Gastroesophageal sphincter (tissue), 4 donors: ENCODE results near the gene BCO2. TPM values are rescaled to one million over a fixed set of nuclear protein-coding genes. Genes with fewer than 3 reads are reported as not detected.
"Not testable (repeated sequence)": the region's sequence is repeated elsewhere in the genome, so short reads cannot be mapped to it uniquely, and the experiment has no call there.

ENCODE experiments used
- ATAC-seq: fragments of 150-250 bp; one replicate; pipeline ENCODE4 v1.9.1; 2016; ENCODE audit warnings: mild to moderate bottlenecking, moderate library complexity
- H3K27ac ChIP-seq, 4 donors: fragments of 200-600 bp; sonication (generic) in 3 of 4; 1 replicate in 3 of 4; 2 replicates in 1 of 4; pipeline ENCODE4 v1.5.1; 2016 to 2019
- H3K27me3 ChIP-seq: fragments of 200-600 bp; sonication (generic); one replicate; pipeline ENCODE4 v1.5.1; 2019
- H3K36me3 ChIP-seq, 2 donors: fragments of 200-600 bp; sonication (generic); one replicate each; pipeline ENCODE4 v1.5.1; 2019; ENCODE audit warnings: control low read depth in 1 of 2
- H3K4me1 ChIP-seq, 3 donors: fragments of 200-600 bp; sonication (generic); 1 replicate in 2 of 3; 2 replicates in 1 of 3; pipeline ENCODE4 v1.5.1; 2016 to 2019; ENCODE audit warnings: control low read depth in 2 of 3
- H3K4me3 ChIP-seq, 2 donors: fragments of 200-600 bp; sonication (generic); one replicate each; pipeline ENCODE4 v1.5.1; 2019; ENCODE audit warnings: mild to moderate bottlenecking in 1 of 2, moderate library complexity in 1 of 2
- H3K9me3 ChIP-seq, 3 donors: fragments of 200-600 bp; sonication (generic); one replicate each; pipeline ENCODE4 v1.5.1; 2017 to 2019; ENCODE audit warnings: control low read depth in 2 of 3
- CTCF ChIP-seq, 4 experiments: fragments of 200-600 bp in 2 of 4; fragments of 450-650 bp in 2 of 4; sonication (generic) in 1 of 4; IDR thresholded peaks; one replicate each; pipeline ENCODE4 v1.5.1; 2017 to 2019; ENCODE audit warnings: antibody characterized with exemption in 4 of 4, mild to moderate bottlenecking in 2 of 4, moderate library complexity in 2 of 4
- EP300 ChIP-seq: sonication (generic); formaldehyde crosslinking; IDR thresholded peaks from one replicate; pipeline ENCODE4 v1.6.1; 2017; ENCODE audit warnings: antibody characterized with exemption, mild to moderate bottlenecking
- POLR2A ChIP-seq, 2 donors: fragments of 450-650 bp; IDR thresholded peaks; one replicate each; pipeline ENCODE4 v1.6.1; 2017; ENCODE audit warnings: antibody characterized with exemption in 2 of 2, mild to moderate bottlenecking in 2 of 2, moderate library complexity in 1 of 2
- POLR2AphosphoS5 ChIP-seq: sonication (generic); formaldehyde crosslinking; IDR thresholded peaks from one replicate; pipeline ENCODE4 v1.6.1; 2017; ENCODE audit warnings: antibody characterized with exemption
- WGBS, 2 donors: methylation state at CpG; one replicate each; pipeline ENCODE4 v1.1.5; 2018; ENCODE audit warnings: low coverage in 1 of 2; 5-methylcytosine and 5-hydroxymethylcytosine counted together
- total RNA-seq, 4 donors: library from RNA; depleted of rRNA; stranded (reverse); fragments of >200 nt; gene quantifications; one replicate each; pipeline ENCODE4 v1.1.0, GENCODE V29; 2016

The BCO2 gene
- total RNA-seq, 4 donors from 2014 or later, result 0.96 to 7.5 (median 6.6) TPM

GRCh38 chr11:112156956-112157766 is 18.2 kb upstream of the BCO2 start:
- peak; percentile 88 for ATAC-seq
- WGBS, 2 donors, result 66 to 71% methylated on average over 4 of the region's 4 CpGs
- Histone ChIP-seq H3K36me3 (no peaks in the 10 kb centered on the region), H3K27ac (peak overlapping the region in 1 of 4 donors; percentile 33), H3K27me3 (no peaks in the 10 kb centered on the region), H3K4me1 (no peaks in the 10 kb centered on the region), H3K4me3 (no peak overlapping the region), H3K9me3 (no peaks in the 10 kb centered on the region)
- TF ChIP-seq CTCF (IDR thresholded peaks at IDR 0.05), result no peak
- TF ChIP-seq EP300, result no peak
- no peak for TF ChIP-seq POLR2A (IDR thresholded peaks at IDR 0.05)
- TF ChIP-seq POLR2AphosphoS5, result no peak

GRCh38 chr11:112159098-112160065 is 15.9 kb upstream of the BCO2 start:
- Histone ChIP-seq H3K27me3 (no peaks in the 10 kb centered on the region), H3K9me3 (no peaks in the 10 kb centered on the region), H3K27ac (peak overlapping the region in 1 of 4 donors; percentile 37), H3K4me1 (no peaks in the 10 kb centered on the region), H3K36me3 (no peaks in the 10 kb centered on the region), H3K4me3 (no peak overlapping the region)
- TF ChIP-seq POLR2AphosphoS5, result no peak
- TF ChIP-seq EP300, result no peak
- TF ChIP-seq CTCF (IDR thresholded peaks at IDR 0.05), result no peak
- no peak for ATAC-seq
- WGBS, 2 donors, result 90 to 96% methylated on average over 3 to 6 of the region's 7 CpGs

- no peak for ATAC-seq
- H3K4me3 ChIP-seq, result no peak overlapping the region
- WGBS, 2 donors, result 38 to 75% methylated on average over 2 of the region's 2 CpGs
- H3K9me3 ChIP-seq, result no peaks in the 10 kb centered on the region
- H3K36me3 ChIP-seq, result no peaks in the 10 kb centered on the region
- no peaks in the 10 kb centered on the region for H3K27me3 ChIP-seq
- H3K27ac ChIP-seq, result peak overlapping the region in 1 of 4 donors; percentile 37
- TF ChIP-seq EP300 (no peak), POLR2AphosphoS5 (no peak), CTCF (IDR thresholded peaks at IDR 0.05) (no peak), POLR2A (IDR thresholded peaks at IDR 0.05) (no peak)
- H3K4me1 ChIP-seq, result no peaks in the 10 kb centered on the region
Observed at GRCh38 chr11:112160091-112160848, 15.0 kb upstream of the BCO2 start.

- no peaks in the 10 kb centered on the region for H3K36me3 ChIP-seq
- 50% methylated on average over 1 of the region's 1 CpG for WGBS, 2 donors
- peak overlapping the region in 1 of 4 donors; percentile 35 for H3K27ac ChIP-seq
- H3K4me1 ChIP-seq, result no peaks in the 10 kb centered on the region
- no peak overlapping the region for H3K4me3 ChIP-seq
- no peak for TF ChIP-seq POLR2A (IDR thresholded peaks at IDR 0.05)
- no peak for TF ChIP-seq POLR2AphosphoS5
- no peak for TF ChIP-seq CTCF (IDR thresholded peaks at IDR 0.05)
- TF ChIP-seq EP300, result no peak
- no peaks in the 10 kb centered on the region for H3K9me3 ChIP-seq
- H3K27me3 ChIP-seq, result no peaks in the 10 kb centered on the region
- ATAC-seq, result peak; percentile 49
Observed at GRCh38 chr11:112161012-112161411, 14.3 kb upstream of the BCO2 start.

GRCh38 chr11:112162200-112162599 is 13.1 kb upstream of the BCO2 start:
- 89 to 91% methylated on average over 1 of the region's 1 CpG for WGBS, 2 donors
- not testable (repeated sequence) for H3K4me3 ChIP-seq, H3K27me3 ChIP-seq

More at GRCh38 chr11:112162200-112162599, 13.1 kb upstream of the BCO2 start:
- not testable (repeated sequence) for H3K27ac ChIP-seq, H3K4me1 ChIP-seq, ATAC-seq, H3K36me3 ChIP-seq, H3K9me3 ChIP-seq
